Left kidney (tissue), 2 donors: Measurements from ENCODE around the gene BANP. TPM values are rescaled to one million over a fixed set of nuclear protein-coding genes. Genes with fewer than 3 reads are reported as not detected.
"Not testable (repeated sequence)": the region's sequence is repeated elsewhere in the genome, so short reads cannot be mapped to it uniquely, and the experiment has no call there.

ENCODE experiments used
- DNase-seq: peaks from one replicate; pipeline ENCODE4 v3.0.0-alpha.2; 2013
- polyA plus RNA-seq: library from polyadenylated mRNA; unstranded; fragments of 120-200 nt; gene quantifications from one replicate; pipeline ENCODE4 v1.2.1, GENCODE V29; 2013; ENCODE audit not compliant: insufficient read length

Gene BANP
- polyA plus RNA-seq, 1 donor = 26.8 TPM

DNA sequence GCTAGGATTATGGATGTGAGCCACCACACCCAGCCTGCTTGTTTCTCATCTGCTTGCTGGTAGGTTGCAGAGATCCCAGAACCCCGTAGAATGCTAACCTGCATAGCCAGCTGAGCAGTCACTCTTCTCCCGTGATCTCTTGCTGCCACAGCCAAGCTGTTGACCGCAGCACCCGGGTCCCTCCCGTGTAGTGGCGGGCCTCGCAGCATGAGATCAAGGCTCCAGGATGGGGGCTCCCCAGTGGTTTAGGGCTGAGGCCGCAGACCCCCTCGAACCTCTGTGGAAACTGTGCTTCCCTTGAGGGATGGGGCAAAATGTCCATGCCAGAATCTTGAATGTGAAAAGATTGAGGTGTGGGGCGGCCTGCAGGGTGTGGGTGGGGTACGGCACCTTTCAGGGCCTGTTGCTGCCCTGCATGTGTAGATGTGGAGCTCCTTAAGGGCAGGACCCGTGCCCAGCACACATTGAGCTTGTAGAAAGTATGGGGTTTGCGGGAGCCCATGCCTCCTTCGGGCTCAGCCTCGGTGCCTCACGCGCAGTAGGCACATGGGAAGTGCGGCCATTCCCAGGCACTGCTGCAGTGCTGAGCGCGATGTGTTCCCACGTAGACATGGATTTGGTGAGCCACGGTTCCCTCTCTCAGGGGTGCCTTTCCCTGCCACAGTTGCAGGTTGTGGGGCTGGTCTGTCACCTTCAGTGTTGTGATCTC is 99.9 kb downstream of the BANP start:
- no peak for DNase-seq

DNA sequence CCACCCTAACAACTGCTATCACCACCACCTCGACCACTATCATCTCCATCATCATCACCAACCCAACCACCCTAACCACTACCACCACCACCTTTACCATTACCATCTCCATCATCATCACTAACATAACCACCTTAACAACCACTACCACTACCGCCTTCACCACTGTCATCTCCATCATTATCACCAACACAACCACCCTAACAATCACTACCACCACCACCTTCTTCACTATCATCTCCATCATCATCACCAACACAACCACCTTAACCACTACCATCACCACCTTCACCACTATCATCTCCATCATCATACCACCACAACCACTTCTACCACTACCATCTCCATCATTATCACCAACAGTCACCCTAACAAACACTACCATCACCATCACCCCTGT is 101.4 kb downstream of the BANP start:
- no peak for DNase-seq

DNA sequence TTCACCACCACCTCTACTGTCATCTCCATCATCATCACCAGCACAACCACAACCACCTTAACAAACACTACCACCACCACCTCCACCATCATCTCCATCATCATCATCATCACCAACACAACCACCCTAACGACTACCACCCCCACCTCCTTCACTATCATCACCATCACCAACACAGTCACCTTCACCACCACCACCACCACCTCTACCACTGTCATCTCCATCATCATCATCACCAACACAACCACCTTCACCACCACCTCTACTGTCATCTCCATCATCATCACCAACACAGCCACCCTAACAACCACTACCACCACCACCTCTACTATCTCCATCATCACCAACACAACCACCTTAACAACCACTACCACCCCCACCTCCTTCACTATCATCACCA is 102.2 kb downstream of the BANP start:
- DNase-seq = not testable (repeated sequence)

DNA sequence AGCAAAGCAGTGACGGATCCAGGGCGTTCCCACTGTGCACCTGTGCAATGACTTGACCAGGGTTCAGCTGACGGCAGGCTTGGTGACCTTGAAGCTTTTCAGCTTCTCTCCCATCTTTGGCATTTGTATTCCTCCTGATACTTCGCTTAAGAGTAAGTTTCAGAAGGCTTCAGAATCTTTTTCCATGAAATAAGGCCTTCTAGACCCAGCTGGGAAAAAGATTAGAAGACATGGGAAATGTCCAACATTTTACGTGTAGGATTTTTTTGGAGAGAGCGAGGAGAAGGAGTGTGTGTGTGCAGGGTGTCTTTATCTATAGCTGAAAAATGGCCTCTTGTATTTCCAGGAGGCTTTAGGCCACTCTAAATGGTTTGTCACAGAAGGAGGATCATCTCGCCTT is 104.1 kb downstream of the BANP start:
- DNase-seq = no peak

DNA sequence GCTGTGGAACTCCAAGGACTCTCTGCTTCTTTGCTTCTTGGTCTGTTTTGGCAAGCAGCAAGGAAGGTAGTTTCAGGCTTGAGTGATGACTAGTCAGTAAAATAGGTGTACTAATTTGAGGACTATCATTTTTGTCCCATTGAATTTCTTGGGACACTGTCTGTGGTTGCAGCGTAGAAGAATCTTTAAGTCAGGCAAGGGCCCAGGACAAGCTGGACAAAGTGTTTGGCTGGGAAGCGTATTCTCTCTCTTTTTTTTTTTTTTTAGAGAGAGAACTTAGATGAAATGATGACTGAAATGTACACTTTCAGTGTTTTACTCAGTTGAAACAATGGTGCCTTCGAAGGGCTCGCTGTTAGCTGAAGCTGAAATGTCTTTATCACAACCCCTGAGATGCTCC is 105.0 kb downstream of the BANP start:
- DNase-seq = no peak

DNA sequence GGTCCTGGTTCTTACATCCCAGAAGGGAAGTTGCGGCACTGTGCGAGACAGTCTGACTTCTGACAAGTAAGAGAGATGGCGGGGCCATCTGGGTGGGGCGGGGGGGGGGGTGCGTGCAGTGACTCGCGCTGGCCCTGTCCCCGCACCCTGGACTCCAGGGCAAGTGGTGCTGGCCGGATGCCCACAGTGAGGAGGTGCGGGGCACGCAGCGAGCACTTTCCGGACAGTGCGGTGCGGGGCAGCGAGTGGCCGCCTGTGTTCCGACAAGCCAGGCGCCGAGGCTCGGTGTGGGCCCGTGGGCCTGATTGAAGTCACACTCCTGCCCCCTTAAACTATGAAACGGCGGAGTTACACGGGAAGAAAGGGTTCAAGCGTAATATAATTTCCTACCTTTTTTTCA is 106.4 kb downstream of the BANP start:
- no peak for DNase-seq

DNA sequence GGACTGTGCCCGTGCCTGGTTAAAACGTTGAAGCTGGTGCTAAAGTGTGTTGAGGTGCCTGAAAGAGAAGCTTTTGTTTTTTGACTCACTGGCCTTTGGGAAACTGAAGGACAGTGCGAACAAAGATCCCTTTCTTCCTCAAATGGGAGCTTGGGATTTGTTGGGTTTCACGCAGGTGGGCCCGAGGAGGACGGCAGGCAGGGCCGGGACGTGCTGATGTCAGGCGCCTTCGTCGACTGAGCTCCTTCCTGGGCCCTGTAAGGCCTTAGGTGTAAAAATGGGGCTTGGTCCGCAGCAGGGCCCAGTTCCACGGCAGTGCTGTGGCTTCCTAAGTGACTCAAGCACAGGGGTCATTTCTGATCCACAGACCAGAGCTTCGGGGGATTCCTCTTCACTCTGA is 106.9 kb downstream of the BANP start:
- no peak for DNase-seq

DNA sequence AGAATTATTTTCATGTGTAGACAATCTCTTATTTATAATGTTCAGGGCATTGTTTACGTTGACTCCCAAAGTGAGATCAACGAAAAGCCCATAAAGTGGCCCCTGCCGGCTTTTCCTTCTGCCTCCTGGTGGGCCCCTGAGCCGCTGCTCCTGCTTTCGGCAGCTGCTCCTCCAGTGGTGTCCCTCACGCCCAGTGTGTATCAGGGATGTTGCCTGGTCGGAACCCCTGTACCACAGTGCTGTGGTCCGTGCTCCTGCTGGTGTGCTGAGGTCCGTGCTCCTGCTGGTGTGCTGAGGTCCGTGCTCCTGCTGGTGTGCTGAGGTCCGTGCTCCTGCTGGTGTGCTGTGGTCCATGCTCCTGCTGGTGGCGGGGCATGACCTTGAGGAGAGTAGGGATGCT is 107.6 kb downstream of the BANP start:
- DNase-seq = no peak

DNA sequence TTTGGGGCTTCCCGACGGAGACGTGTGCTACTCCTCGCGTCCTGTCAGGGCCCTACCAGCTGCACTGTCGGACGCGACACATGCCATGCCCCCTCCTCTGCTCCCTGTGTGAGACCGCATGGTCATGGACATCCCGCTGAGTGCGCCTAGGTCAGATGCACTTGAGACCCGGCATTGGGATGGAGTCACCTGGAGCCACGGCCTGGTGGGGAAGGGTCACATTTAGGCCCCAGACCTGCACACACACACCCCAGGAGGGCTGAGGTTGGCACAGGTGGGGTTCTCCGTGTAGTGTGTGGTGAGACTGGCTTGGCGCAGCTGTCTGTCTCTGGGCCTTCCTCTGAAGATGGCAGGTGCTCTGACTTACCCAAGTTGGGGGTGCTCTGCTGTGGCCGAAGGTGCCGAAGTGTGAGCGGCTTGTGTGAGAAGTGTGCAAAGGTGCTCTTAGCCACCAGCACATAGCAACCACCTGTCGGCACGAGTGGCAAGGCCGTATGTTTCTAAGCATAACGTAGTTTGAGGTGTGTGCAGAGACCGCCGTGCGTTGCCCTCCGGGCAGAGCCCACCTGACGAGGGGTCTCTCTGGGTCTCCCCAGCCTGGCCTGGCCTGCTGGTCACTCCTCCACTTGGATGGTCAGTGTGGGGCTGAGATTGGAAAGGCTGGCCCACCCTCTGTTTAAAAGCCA is 108.6 kb downstream of the BANP start:
- DNase-seq = no peak

DNA sequence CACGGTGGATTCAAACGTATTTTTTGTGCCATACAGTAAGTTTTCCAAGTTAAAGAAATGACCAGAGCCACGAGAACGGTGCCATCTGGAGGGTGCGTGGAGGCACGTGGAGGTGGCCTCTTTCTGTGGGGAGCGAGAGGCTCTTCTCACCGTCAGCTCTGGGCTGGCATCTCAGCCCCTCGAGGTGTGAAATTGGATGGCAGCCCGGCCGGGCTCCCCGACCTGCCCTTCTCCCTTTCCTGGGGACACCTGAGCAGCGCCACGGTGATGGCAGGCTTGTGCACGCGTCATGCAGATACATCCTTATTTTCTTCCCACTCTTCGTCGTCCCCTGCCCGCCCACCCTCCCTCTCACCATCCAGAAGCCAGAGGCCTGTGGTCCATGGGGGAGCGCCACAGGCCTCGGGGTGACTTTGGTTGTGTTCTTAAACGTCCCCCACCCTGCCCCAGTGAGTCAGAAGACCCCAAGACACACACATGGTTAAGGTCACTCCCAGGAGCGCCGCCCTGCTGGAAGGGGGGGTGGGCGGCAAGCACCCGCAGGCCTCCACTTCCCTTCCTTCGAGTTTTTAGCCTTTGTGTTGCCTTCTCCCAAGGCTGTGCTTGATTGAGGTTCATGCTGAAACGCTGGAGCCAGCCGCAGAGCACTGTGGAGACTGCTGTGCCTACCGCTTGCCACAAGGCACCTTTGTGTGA is 109.4 kb downstream of the BANP start:
- no peak for DNase-seq

DNA sequence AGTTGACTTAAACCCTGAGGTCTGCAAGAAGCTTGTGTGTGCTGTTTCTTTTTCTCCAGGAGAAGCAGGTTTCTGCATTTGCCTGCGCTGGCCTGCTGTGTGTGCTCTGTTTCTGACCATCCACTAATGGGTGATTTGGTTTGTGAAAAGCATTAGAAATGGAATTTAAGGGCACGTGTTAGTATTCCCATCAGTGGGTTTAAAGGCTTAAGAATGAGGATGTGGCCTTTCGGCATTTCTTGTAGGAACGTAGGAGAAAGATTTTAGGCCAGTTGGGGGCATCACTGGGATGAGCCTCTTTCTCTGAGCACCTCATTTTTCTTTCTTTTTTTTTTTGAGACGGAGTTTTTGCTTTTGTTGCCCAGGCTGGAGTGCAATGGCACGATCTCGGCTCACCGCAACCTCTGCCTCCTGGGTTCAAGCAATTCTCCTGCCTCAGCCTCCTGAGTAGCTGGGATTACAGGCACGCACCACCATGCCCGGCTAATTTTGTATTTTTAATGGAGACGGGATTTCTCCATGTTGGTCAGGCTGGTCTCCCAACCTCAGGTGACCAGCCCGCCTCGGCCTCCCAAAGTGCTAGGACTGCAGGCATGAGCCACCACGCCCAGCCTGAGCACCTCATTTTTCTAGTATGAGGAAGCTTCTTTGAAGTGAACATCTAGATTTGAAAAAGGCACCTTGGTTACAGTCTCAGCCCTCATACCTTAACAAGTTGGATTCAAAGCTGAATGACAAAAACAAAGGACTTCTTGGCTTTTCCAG is 110.3 kb downstream of the BANP start:
- no peak for DNase-seq

DNA sequence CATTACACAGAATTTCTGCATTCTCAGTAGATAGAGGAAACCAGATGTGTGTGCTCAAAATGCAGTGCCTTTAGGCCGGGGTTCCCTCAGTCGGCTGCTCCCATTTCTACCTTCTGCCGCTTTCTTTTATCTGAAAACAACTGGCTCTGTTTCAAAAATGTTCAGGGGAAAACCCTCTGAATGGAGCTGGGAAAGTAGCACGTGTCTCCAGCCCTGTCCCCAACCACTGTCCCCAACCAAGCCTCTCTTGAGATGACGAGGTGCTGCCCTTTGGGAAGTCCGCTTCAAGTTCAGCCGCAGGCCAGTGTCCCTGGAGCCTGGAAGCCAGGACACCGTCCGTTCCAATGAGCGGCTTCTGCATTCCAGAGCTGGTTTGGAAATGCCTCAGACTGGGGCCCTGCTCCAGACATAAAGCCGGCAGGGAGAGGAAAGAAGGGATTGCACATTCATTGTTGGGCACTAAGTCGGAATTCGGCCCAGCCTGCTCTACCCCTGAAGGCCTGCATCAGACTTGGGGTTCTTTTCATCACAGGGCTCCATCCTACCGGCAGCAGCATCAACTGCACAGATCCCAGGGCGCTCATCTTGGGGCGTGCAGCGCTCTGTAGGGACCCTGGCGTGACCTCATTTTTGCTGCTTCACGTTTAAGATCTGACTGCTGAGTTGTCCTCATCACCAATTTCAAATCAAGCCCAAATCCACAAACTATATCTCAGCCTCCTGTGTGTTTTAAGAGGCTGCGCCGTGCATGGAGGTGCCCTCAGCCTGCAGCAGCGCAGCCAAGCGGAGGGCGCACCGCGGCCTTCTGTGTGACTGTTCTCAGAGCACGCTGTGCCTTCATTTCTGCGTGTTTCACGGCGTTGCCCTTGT is 111.3 kb downstream of the BANP start:
- no peak for DNase-seq

DNA sequence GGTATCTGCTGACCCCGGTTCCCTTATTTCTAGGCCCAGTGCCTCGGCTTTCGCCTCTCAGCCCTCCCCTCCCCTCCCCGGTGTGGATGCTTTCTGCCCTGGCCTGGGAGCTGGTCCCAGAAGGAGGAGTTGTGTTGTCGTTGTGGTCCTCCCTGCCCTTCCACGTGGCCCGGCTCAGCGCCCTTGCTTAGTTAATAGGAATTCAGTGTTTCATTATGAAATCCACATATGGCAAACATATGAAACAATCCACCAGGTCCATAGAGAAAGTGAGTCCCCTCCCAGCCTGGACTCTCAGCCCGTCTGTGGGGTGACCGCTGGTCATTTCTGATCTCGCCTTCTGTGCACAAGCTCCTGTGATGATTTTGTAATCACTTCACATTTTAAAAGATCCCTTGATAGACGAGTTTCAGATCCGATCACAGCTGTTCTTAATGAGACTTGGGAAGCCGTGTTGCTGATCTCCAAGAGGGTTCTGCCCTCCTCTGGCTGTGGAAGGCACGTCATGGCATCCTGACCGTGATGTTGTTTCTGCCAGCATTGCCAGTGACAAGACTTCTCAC is 112.1 kb downstream of the BANP start:
- no peak for DNase-seq

DNA sequence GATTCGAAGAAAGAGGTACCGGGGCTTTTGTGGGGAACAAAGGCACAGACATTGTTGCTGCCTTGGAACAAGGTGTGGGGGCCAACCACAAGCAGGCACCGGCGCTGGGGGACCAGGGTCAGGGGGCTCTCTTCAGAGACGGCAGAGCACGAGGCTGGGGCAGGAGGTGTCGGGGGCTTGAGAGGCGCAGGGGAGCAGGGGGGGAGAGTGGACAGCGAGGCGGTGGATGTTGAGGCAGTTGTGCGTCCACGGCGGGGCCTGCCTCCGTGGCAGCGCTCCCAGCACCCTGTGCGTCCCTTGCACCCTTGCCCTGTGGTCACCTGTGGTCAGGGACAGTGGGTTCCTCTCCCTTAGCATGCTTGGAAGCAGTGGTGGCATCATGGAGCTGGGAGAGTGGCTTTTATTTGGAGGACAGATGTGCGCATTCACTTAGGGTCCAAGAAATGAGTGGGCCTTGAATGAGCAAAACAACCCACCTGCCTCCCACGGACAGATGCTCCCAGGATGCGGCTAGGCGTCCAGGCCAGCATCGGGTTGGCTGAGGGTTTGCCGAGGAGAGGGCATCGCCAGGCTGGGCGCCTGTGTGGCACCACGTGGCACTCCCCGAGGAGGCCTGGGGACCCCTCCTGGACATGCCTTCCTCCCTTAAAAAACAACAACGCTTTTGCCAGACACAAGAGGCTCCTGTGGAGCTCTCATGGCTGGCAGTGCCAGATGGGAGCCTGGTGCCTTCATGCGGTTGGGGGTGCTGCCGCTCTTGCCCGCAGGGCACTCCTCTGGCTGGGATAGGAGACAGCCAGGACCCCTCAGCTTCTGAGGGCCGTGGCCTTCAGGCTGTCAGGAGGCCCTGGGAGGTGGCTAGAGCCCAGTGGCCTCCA is 113.0 kb downstream of the BANP start:
- DNase-seq = no peak

DNA sequence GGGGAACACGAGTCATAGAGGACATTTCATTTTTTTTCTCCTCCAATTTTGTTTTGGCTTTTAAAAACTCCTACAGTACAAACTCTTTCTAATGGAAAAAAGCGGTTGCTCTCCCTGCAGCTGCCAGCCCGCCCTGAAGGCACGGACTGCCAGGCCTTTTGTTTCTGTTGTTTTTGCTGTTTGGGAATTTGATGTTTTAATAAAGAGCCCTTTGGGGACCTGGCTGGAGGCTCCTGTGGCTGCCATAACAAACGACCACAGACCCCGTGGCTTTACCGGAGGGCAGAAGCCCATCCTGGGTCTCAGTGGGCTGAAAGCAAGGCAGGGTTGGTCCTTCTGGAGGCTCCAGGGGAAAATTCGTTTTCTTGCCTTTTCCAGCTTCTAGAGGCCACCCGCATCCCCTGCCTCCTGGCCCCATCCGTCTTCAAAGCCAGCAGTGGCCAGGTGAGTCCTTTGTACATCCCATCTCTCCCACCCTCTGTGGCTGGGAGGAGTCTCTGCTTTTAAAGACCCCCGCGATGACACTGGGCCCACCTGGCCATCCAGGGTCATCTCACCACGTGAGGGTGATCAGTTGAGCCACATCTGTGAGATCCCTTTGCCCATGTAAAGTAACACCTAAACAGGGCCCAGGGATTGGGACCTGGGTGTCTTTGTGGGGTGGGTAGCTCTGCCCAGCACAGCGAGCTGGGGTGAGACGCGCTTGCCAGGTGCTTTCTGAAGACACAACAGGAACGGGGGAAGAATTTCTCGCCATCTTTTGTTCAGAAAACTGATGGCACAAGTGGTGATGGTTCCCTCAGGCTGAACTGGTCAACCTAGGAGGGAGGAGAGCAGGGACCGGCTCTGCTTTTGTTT is 113.9 kb downstream of the BANP start:
- no peak for DNase-seq

DNA sequence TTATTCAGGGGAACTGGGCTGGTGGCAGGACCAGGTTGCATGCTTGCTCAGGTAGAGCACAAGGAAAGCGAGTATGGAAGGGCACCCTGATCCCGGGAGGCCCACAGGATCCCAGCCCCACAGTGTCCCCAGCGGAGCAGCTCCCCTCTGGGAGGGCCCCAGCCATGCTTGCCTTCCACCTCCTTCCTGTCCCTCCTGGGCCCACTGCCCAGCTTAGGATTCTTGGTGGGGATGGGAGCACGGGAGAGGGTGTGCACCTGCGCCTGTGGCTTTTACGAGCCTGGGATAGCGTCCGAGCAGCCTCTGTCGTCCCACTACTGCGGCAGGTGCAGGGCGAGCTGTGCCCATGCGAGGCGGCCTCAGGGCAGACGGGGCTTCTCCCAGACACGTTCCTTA is 114.5 kb downstream of the BANP start:
- no peak for DNase-seq

DNA sequence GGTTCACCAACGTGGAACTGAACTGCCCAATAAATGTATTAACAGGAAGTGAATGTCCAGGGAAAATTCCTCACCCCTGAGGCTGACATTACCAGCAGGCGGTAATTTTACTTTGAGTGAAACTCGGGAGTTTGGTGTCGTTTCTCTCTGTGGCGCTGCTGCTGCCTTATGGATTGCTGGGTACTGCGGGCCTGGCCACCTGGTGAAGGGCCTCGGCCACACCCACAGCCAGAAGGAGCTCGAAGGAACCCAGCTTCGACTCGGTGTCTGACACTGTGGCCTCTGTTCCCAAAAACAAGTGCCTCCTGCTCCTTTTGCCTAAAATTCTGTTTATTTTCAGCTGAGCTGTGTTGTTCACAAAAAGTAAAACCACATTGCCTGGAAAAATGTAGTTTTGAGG is 115.0 kb downstream of the BANP start:
- no peak for DNase-seq

DNA sequence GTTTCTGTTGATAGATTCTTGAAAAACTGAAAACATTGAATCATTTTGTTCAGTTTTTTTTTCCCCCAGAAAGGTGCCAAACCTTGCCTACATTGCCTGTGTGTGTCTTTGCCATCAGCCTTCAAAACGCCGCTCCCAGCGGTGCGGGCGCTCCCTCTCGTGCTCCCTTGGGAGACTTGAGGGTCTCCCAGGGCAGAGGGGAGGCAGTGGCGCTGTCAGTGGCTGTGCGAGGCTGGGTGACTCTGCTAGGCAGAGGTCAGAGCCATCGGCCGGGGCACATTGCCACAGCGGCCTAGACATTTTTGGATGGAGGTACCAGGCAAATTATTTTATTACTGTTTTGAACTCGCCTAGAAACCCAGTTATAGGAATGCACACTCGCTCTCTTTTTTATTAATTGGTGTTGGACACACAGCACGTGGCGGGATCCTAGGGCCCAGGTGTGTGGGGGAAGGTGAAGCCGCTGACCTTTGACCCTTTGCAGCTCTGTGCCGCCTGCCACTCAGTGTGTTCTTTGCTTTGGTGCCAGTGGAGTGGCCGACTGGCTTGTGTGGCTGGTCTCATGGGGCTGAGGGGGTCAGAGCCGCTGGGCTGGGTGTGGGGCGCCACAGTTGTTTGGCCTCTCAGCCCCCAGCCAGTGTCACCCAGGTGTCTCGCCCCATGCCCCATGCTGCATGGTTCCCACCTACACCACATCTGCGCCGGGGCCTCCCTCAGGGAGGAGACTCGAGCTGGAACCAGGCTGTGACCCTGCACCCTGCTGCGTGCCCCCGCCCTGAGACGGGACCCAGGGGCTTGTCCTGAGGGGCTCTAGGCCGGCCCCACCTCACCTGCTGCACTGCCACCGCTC is 115.7 kb downstream of the BANP start:
- no peak for DNase-seq
